NCI-H2107 treated with DMSO at 0.1 percent for 48 hours (cell line): ENCODE results near the gene LANCL2.

Experiments
- DNase-seq: peaks from one replicate; lab custom pipeline; 2025; ENCODE audit not compliant: unreplicated experiment; lab: John Stamatoyannopoulos, UW

The LANCL2 gene

DNA sequence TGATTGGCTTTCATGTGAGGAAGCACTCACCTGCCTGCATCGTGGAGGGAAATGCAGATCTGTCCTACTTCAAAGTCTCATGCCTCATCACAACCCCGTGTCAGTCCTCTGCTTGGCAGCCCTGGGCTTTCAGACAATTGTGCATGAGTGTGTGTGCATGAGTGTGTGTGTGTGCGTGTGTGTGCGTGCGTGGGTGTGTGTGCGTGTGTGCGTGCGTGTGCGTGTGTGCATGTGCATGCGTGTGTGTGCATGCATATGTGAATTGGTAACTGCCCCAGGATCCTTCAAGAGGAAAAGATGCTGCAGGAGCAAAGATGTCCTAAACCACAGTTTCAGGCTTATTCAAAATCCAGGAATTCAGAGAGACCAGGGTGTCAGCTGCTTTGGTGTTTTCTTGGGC, 71.3 kb downstream of the LANCL2 start:
- DNase-seq: no peak

- DNase-seq: no peak
These were observed 72.2 kb downstream of the LANCL2 start for GRCh38 chr7:55437375-55437774.

- DNase-seq: peak; percentile 90
These were observed 73.1 kb downstream of the LANCL2 start for GRCh38 chr7:55438085-55438756.

DNA sequence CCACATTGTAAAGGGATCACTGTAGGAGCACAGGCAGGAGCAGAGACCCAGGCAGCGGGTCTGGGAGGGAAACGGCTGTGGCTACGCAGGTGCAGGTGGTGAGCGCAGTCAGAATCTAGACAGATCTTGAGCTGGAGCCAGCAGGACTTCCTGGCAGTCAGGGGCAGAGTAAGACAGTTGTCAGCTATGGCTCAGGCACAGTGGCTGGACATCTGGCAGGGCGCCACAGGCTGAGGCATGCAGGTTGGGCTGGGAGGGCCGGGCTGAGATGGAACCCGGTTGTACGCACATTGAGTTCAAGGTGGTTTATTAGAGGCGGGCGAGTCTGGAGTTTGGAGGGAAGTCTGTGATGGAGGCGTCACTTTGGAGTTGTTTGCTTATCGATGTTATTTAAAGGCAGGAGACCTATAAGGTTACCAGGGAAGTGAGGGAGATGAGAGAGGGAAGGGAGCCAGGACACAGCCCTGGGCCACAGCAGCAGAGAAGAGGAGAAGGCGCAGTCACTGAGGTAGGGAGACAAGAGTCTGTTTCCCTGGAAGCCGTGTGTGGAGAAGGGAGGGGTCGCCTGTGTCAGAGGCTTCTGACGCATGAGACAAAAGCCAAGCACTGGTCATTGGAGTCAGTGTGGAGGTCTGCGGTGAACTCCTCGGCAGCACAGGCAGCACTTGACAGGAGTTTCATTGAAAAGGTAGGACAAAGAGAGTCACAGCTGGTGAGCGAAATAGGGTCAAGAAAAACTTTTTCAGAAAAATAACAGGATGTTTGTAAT, 73.8 kb downstream of the LANCL2 start:
- peak; percentile 92 for DNase-seq

DNA sequence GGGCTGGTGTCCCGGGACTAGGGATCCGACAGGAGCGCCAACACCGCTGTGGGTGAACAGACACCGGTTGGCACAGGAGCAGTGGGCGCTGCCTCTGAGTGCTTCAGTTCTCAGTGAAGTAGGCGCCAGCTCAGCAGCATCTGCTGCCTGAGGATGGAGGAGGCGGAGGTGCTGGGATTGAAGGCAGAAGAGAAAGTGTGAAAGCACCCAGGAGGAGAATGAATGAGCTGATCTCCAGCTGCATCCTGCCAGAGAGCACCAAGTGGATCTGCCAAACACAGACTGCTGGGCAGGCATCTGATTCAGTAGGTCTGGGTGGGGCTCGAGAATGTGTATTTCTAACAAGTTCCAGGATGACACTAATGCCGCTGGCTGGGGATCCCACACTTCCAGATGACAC, 74.5 kb downstream of the LANCL2 start:
- DNase-seq: peak; percentile 57

- DNase-seq: no peak
These were observed 75.0 kb downstream of the LANCL2 start for GRCh38 chr7:55440040-55440690.

GRCh38 chr7:55441002-55441401, 75.9 kb downstream of the LANCL2 start:
- no peak for DNase-seq

DNA sequence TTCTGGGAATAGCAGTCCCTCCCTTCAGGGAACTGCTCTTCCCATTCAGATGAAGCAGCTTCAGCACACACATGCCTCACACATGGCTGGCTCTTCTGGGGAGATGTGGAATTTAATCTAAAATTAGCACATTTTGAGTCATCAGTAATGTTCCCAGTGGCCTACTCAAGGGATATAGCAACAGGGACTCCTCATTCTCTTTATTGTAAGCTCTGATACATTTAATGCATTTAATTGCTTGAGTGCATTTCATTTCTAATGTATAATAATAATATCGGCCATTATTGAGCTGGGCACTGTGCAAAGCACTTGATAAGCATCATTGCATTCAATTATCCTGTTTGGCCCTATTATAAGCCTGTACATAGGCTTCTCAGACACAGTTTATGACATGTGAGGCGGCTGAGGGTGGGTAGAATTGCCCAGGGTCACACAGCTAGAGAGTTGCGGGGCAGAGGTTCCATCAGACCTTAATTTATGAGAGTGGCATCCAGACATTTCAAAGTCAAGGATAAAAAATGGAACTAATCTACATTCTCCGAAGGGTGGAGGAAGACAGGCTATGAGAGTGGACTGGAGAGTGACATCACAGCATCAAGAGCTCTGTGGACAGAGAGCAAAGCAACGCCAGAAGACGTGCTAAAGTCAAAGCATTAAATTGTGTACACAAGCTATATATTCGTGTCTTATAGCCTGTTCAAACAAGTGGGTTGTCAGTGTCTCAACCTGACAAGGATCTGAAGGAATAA, 76.8 kb downstream of the LANCL2 start:
- no peak for DNase-seq

DNA sequence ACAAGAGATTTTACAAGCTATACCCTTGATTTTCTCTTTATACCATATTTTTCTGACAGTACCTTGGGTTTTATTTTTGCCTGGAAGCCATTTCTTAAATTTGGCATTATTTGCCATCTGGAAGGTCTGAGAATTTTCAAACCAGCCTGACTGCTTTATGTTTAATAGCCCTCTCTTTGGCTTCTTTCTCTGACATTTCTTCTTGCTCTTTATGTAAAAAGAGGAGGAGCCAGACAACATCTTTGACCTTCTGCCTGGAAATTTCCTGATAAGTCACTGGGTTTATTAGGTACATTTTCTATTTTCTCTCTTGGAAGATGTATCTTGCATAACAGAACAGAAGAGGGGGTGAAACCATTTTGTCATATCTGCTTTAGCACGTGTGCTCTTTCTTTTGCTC, 79.6 kb downstream of the LANCL2 start:
- no peak for DNase-seq

GRCh38 chr7:55448526-55448925, 83.4 kb downstream of the LANCL2 start:
- DNase-seq: no peak

- DNase-seq: no peak
These were observed 84.3 kb downstream of the LANCL2 start for GRCh38 chr7:55449205-55449991.

DNA sequence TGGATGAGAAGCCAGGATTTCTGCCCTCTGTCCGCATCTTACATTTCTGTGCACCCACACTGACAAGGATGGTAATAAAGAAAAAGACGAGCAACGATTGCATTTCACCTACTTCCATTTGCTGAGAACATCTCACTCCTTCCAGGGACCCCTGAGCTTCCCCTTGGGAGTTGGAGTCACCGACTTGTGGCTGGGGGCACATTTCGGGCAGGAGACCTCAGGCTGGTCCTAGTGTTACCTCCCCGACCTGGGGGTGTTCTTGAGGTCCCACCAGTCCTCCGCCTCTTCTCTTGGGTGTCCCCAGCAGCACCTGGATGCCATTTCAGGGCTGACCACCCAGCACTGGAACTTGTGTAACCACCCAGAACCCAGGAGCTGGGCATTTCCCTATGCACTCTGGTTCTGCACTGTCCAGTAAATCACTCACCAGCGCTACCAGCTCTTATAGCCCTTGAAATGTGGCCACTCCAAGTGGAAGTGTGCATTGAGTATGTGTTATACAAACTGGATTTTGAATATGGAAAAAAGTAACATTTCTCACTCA, 84.9 kb downstream of the LANCL2 start:
- DNase-seq: no peak

DNA sequence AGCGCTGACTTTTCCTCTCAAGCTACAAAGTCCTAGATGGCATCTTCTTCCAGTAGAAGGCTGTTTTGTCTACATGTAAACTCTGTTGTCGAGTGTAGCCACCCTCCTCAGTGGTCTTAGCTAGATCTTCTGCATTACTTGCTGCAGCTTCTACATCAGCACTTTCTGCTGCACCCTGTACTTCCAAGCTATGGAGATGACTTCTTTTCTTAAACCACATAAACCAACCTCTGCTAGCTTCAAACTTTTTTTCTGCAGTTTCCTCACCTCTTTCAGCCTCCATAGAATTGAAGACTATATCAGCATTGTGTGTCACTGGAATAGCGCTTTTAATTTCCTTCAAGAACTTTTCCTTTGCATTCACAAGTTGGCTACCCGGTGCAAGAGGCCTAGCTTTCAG, 87.8 kb downstream of the LANCL2 start:
- DNase-seq: no peak

GRCh38 chr7:55457801-55458200, 92.7 kb downstream of the LANCL2 start:
- no peak for DNase-seq

DNA sequence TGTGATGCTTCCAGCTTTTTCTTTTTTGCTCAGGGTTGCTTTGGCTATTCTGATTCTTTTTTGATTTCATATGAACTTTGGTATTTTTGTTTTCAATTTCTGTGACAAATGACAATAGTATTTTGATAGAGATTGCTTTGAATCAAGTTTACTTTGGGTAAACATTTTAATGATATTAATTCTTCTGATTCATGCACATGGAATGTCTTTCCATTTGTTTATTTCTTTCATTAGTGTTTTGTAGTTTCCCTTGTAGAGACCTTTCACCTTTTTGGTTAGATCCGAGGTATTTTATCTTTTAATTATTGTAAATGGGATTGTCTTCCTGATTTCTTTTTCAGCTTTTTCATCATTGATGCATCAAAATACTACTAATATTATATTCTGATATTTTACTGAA, 93.2 kb downstream of the LANCL2 start:
- DNase-seq: no peak

DNA sequence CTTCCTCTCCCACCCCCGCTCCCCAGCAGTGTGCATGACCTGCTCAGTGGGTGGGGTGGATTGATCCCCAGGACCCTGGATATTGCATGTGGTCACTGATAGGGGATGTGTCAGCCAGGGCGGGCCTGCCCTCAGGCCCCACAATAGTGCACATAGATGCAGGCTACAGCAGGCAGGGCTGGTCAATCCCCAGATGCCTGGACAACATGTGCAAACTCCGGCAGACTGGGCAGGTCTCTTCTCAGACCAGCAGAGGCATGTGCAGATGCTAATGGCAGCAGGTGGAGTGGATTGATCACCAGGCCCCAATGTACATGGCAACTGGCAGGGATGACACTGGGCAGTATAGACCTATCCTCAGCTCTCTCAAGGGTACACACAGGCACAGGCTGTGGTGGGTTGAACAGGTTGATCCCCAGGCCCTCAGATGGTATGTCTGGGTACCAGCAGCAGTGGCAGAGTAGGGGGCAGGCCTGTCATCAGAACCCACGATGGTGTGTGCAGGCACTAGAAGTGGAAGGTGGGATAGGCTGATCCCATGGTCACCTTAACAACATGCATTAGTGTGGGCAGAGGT, 98.6 kb downstream of the LANCL2 start:
- DNase-seq: no peak

- no peak for DNase-seq
These were observed 99.3 kb downstream of the LANCL2 start for GRCh38 chr7:55464422-55464821.

DNA sequence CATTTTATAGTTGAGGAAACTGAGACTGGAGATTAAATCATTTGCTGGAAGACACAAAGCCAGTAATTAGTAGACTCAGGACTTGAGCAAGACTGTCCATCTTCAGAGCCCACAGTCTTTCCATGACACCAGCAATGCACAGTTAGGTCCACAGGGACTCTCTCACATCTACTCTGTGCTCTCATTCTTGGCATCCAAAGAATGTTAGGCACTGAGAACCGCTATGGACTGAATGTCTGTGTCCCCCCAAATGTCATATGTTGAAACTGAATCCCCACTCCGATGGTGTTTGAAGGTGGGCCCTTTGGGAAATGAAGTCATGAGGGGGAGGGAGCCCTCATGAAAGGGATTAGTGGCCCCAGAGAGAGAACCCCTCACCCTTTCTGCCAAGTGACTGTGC, 100.6 kb downstream of the LANCL2 start:
- no peak for DNase-seq

GRCh38 chr7:55467047-55467593, 102.0 kb downstream of the LANCL2 start:
- DNase-seq: no peak

DNA sequence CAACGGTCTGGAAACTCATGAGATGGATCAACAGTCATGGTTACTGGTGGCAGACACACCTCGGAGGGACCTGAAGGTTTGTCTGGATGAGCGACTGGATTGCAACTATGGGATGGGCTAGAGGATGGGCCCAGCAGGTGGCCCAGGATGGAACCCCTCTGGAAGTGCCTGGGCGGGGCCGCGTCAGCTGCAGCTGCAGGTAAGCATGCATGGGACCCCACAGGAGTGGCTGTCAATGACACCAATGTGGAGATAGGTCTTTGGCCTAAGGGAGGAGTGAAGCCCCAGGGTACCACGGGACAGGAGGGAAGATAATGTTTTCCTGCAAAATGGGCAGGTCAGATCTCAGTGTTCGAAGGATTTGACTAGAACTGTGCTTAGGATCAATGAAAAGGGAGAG, 103.4 kb downstream of the LANCL2 start:
- no peak for DNase-seq
